OCI-LY3 (cell line): ENCODE results near the gene GRM4.

Experiments
- EZH2phosphoT487 ChIP-seq: fragments of 200-600 bp; shearing (Covaris generic); IDR thresholded peaks from 2 replicates; pipeline ENCODE4 v1.6.1; 2018; ENCODE audit warnings: antibody characterized with exemption, mixed run types, low read depth
- TF ChIP-seq, protein P1 (sequence below): fragments of 200-600, 300-600 bp; sonication (generic); IDR thresholded peaks from 2 replicates; pipeline ENCODE4 v1.5.1; 2014; ENCODE audit warnings: antibody characterized with exemption, low read length, low read depth

DNA sequence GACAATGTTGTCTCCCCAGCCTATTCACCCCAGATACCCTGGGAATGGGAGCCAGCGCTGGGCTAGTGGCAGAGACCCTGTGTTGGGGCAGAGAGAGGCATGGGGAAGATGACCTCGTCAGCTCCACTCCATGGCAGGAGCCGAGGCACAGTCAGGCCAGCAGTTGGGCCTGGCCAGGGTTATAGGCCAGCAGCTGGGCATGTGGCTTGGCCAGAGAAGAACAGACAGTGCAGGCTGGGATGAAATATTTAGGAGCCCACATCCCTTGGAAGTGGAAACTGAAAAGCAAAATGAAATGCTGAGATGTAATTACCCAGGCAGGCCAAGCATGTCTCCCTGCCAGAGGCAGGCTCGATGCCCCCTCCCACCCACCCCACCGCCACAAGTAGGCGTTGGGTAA lies 70.0 kb downstream of the GRM4 start:
- TF ChIP-seq, protein P1, sequence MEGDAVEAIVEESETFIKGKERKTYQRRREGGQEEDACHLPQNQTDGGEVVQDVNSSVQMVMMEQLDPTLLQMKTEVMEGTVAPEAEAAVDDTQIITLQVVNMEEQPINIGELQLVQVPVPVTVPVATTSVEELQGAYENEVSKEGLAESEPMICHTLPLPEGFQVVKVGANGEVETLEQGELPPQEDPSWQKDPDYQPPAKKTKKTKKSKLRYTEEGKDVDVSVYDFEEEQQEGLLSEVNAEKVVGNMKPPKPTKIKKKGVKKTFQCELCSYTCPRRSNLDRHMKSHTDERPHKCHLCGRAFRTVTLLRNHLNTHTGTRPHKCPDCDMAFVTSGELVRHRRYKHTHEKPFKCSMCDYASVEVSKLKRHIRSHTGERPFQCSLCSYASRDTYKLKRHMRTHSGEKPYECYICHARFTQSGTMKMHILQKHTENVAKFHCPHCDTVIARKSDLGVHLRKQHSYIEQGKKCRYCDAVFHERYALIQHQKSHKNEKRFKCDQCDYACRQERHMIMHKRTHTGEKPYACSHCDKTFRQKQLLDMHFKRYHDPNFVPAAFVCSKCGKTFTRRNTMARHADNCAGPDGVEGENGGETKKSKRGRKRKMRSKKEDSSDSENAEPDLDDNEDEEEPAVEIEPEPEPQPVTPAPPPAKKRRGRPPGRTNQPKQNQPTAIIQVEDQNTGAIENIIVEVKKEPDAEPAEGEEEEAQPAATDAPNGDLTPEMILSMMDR = no peak
- TF ChIP-seq EZH2phosphoT487 = no peak
